HEK293T (cell line): ENCODE data around the gene SETD4.

Experiments
- CTCF ChIA-PET: fragments of 350-600 bp; formaldehyde crosslinking; extraction: SDS; loops from one replicate; lab custom pipeline; 2021; ENCODE audit warnings: antibody characterized with exemption, inconsistent platforms; lab: Yijun Ruan, JAX
- POLR2A ChIA-PET: fragments of 350-600 bp; formaldehyde crosslinking; extraction: SDS; loops from one replicate; lab custom pipeline; 2020; ENCODE audit warnings: antibody characterized with exemption, inconsistent platforms; lab: Yijun Ruan, JAX
- DNase-seq: peaks from one replicate; pipeline ENCODE4 v3.0.0; 2012; ENCODE audit warnings: mixed read lengths; ENCODE audit errors: extremely low spot score
- ARNT ChIP-seq: fragments of 450-650 bp; IDR thresholded peaks from 2 replicates; pipeline ENCODE4 v1.6.1; 2017; ENCODE audit warnings: mild to moderate bottlenecking
- BHLHE40 ChIP-seq: fragments of 450-650 bp; IDR thresholded peaks from 2 replicates; pipeline ENCODE4 v1.6.1; 2016; ENCODE audit warnings: mild to moderate bottlenecking, moderate library complexity, borderline replicate concordance
- CTBP1 ChIP-seq: fragments of 450-650 bp; IDR thresholded peaks from 2 replicates; pipeline ENCODE4 v1.6.1; 2016; ENCODE audit warnings: borderline replicate concordance
- ELF4 ChIP-seq: fragments of 450-650 bp; IDR thresholded peaks from 2 replicates; pipeline ENCODE4 v1.6.1; 2017; ENCODE audit warnings: antibody characterized with exemption
- FOXA1 ChIP-seq: fragments of 450-650 bp; IDR thresholded peaks from 2 replicates; pipeline ENCODE4 v1.6.1; 2016; ENCODE audit warnings: mild to moderate bottlenecking
- FOXK2 ChIP-seq: fragments of 450-650 bp; IDR thresholded peaks from 2 replicates; pipeline ENCODE4 v1.6.1; 2016; ENCODE audit warnings: mild to moderate bottlenecking
- FOXM1 ChIP-seq: fragments of 450-650 bp; IDR thresholded peaks from 2 replicates; pipeline ENCODE4 v1.6.1; 2017; ENCODE audit warnings: mild to moderate bottlenecking, borderline replicate concordance
- HDGF ChIP-seq: fragments of 450-650 bp; IDR thresholded peaks from 2 replicates; pipeline ENCODE4 v1.6.1; 2017; ENCODE audit warnings: antibody characterized with exemption, borderline replicate concordance
- L3MBTL2 ChIP-seq: fragments of 450-650 bp; conservative IDR thresholded peaks from 2 replicates; pipeline ENCODE4 v1.6.1; 2016; ENCODE audit warnings: mild to moderate bottlenecking
- LEF1 ChIP-seq: fragments of 450-650 bp; IDR thresholded peaks from 2 replicates; pipeline ENCODE4 v1.6.1; 2017; ENCODE audit warnings: mild to moderate bottlenecking, borderline replicate concordance
- NFRKB ChIP-seq: fragments of 450-650 bp; IDR thresholded peaks from 2 replicates; pipeline ENCODE4 v1.6.1; 2016; ENCODE audit warnings: mild to moderate bottlenecking, moderate library complexity
- PKNOX1 ChIP-seq: fragments of 450-650 bp; IDR thresholded peaks from 2 replicates; pipeline ENCODE4 v1.6.1; 2016
- SP1 ChIP-seq: fragments of 450-650 bp; IDR thresholded peaks from 2 replicates; pipeline ENCODE4 v1.6.1; 2017
- SUZ12 ChIP-seq: fragments of 450-650 bp; IDR thresholded peaks from 2 replicates; pipeline ENCODE4 v1.6.1; 2016; ENCODE audit warnings: mild to moderate bottlenecking
- TARDBP ChIP-seq: fragments of 450-650 bp; IDR thresholded peaks from 2 replicates; pipeline ENCODE4 v1.6.1; 2016
- ZNF384 ChIP-seq: fragments of 450-650 bp; IDR thresholded peaks from 2 replicates; pipeline ENCODE4 v1.6.1; 2016

SETD4 gene

DNA sequence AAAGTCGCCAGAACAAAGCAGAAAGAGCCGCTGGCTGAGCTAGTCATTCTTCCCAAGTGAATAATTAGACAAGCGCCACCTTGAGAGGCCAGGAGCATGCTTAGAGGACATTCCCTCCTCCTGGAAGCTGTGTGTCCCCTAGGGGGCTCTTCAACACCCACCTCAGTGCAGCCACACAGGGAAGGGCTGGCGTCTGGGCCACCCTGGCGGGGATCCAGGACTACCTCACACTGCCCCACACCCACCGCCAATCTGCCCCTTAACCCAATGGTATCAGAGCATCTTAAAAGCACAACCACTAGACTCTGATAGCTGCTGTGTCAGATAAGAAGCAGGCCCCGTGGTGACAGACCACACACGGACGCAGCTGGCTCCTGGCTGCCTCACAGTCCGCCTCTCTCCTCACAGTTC lies 24.9 kb downstream of the SETD4 start:
- no peak for DNase-seq
- ChIA-PET CTCF (no interaction called here), POLR2A (no interaction called here)
- TF ChIP-seq BHLHE40 (no peak), ZNF384 (no peak), SUZ12 (no peak), FOXK2 (no peak), CTBP1 (no peak), ARNT (no peak), FOXA1 (no peak), HDGF (no peak), LEF1 (no peak), L3MBTL2 (no peak), SP1 (no peak)

DNA sequence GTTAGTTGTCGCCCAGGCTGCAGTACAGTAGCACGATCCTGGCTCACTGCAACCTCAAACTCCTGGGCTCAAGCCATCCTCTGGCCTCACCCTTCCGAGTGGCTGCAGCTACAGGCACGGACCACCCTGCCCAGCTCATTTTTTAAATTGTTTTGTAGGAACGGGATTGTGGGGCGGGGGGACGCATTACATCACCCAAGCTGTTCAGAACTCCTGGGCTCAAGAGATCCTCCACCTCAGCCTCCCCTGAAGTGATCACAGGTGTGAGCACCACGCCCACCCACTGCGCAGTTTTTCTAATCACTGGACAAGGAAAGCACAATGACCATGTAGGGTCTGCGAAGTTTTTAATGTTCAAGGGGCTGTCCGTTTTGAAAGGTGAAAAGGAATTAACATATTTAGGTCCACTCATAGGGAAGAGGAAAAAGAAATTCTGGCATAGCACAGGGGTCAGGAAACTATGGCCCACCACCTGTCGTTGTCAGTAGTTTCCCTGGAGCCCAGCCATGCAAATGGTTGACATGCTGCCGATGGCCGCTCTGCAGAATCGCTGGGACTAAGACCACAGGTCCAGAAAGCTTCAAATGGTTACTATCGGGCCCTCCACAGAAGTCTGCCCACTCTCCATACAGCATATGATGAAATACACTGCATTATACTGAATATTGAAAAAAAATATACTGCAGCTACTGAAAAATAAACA lies 26.0 kb downstream of the SETD4 start:
- POLR2A ChIA-PET = no interaction called here
- CTCF ChIA-PET = no interaction called here
- DNase-seq = no peak
- no peak for TF ChIP-seq TARDBP
- TF ChIP-seq CTBP1 = no peak
- no peak for TF ChIP-seq SUZ12
- TF ChIP-seq HDGF = no peak
- TF ChIP-seq ARNT = no peak
- TF ChIP-seq ZNF384 = no peak
- TF ChIP-seq SP1 = no peak
- TF ChIP-seq LEF1 = no peak
- no peak for TF ChIP-seq FOXK2
- no peak for TF ChIP-seq NFRKB
- TF ChIP-seq FOXM1 = no peak
- no peak for TF ChIP-seq PKNOX1
- TF ChIP-seq BHLHE40 = no peak
- TF ChIP-seq L3MBTL2 = no peak
- no peak for TF ChIP-seq FOXA1
- TF ChIP-seq ELF4 = no peak

DNA sequence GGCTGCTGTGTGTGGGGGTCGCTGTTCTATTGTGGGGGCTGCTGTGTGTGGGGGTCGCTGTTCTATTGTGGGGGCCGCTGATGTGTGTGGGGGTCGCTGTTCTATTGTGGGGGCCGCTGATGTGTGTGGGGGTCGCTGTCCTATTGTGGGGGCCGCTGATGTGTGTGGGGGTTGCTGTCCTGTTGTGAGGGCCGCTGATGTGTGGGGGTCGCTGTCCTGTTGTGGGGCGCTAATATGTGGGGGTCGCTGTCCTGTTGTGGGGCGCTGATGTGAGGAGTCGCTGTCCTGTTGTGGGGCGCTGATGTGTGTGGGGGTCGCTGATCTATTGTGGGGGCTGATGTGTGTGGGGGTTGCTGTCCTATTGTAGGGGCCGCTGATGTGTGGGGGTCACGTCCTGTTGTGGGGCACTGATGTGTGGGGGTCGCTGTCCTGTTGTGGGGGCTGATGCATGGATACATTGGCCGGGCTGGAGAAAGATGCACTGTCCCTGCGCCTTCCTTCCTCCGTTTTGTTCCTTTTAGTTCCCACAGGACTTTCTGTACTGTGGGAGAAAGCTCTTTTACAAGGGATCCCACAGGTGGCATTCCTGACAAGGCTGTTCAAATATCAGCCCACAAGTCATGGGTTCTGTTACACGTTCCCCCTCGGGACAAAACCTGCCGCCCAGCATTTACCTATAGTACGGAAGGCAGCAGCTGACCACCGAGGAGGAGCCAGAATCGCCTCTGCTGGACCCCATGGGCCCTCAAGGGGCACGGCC lies 27.5 kb downstream of the SETD4 start:
- POLR2A ChIA-PET = no interaction called here
- TF ChIP-seq PKNOX1 = no peak
- no peak for TF ChIP-seq ZNF384
- TF ChIP-seq ARNT = no peak
- TF ChIP-seq TARDBP = no peak
- no peak for TF ChIP-seq L3MBTL2
- no peak for TF ChIP-seq ELF4
- TF ChIP-seq SUZ12 = no peak
- TF ChIP-seq CTBP1 = no peak
- no peak for TF ChIP-seq SP1
- TF ChIP-seq HDGF = no peak
- no peak for TF ChIP-seq LEF1
- TF ChIP-seq FOXM1 = no peak
- TF ChIP-seq FOXK2 = no peak
- no peak for TF ChIP-seq BHLHE40
- TF ChIP-seq FOXA1 = no peak
- no peak for TF ChIP-seq NFRKB
- DNase-seq = no peak

GRCh38 chr21:36030581-36031189 lies 29.6 kb downstream of the SETD4 start:
- TF ChIP-seq HDGF = no peak
- TF ChIP-seq LEF1 = no peak
- TF ChIP-seq FOXA1 = no peak
- TF ChIP-seq SP1 = no peak
- TF ChIP-seq SUZ12 = no peak
- TF ChIP-seq FOXK2 = no peak
- TF ChIP-seq ZNF384 = no peak
- no peak for TF ChIP-seq ARNT
- no peak for TF ChIP-seq NFRKB
- no peak for TF ChIP-seq PKNOX1
- TF ChIP-seq TARDBP = no peak
- no peak for TF ChIP-seq L3MBTL2
- TF ChIP-seq BHLHE40 = no peak
- TF ChIP-seq ELF4 = no peak
- TF ChIP-seq FOXM1 = no peak
- POLR2A ChIA-PET = no interaction called here
- CTCF ChIA-PET = no interaction called here
- no peak for DNase-seq

More for the DNA sequence above, 27.5 kb downstream of the SETD4 start:
- CTCF ChIA-PET = no interaction called here

GRCh38 chr21:36029309-36029708 lies 31.0 kb downstream of the SETD4 start:
- ChIA-PET POLR2A (no interaction called here), CTCF (no interaction called here)
- TF ChIP-seq LEF1 (no peak), FOXA1 (no peak), TARDBP (no peak), ZNF384 (no peak), SP1 (no peak), BHLHE40 (no peak), FOXM1 (no peak), HDGF (no peak), SUZ12 (no peak), ARNT (no peak), CTBP1 (no peak), ELF4 (no peak), PKNOX1 (no peak), NFRKB (no peak)
- no peak for DNase-seq
